HG03175 (cell line): Measurements from ENCODE around the gene ENPP7.

Experiments used
- ATAC-seq: cut with Tn5 transposase; IDR thresholded peaks from one replicate; pipeline ENCODE4 v1.9.1; 2021; ENCODE audit warnings: mild to moderate bottlenecking, moderate library complexity; ENCODE audit not compliant: unreplicated experiment

ENPP7 gene

DNA sequence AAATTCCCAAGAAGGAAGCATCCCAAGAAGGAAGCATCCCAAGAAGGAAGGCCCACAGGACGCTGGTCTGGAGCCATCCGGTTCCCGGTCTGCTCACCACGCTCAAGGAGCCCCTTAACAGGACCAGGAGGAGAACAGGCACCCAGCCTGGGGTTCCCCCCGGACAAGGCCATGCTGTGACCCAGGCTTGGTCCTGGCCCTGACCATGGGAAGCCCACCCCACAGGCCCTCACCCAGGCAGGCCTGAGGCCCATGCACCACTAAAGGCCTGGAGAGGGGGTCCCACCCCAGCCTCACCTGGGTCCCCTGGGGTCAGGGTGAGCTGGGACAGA lies 340 bp upstream of the ENPP7 start:
- no peak for ATAC-seq

DNA sequence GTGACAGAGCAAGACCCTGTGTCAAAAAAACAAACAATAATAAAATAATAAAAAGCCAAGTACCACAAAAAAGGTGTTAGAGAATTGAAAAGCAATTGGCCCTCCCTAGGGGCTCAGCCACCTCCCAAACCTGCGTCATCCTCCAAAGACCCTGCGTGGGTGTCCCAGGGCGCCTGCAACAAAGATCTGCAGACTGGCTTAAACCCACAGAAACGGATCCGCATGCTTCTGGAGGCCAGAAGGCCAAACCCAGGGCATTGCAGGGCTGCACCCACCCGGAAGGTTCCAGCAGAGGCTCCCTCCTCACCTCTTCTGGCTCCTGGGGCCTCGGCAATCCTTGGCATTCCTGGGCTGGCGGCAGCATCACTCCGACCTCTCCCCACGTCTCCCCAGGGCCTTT lies 1.5 kb downstream of the ENPP7 start:
- no peak for ATAC-seq

DNA sequence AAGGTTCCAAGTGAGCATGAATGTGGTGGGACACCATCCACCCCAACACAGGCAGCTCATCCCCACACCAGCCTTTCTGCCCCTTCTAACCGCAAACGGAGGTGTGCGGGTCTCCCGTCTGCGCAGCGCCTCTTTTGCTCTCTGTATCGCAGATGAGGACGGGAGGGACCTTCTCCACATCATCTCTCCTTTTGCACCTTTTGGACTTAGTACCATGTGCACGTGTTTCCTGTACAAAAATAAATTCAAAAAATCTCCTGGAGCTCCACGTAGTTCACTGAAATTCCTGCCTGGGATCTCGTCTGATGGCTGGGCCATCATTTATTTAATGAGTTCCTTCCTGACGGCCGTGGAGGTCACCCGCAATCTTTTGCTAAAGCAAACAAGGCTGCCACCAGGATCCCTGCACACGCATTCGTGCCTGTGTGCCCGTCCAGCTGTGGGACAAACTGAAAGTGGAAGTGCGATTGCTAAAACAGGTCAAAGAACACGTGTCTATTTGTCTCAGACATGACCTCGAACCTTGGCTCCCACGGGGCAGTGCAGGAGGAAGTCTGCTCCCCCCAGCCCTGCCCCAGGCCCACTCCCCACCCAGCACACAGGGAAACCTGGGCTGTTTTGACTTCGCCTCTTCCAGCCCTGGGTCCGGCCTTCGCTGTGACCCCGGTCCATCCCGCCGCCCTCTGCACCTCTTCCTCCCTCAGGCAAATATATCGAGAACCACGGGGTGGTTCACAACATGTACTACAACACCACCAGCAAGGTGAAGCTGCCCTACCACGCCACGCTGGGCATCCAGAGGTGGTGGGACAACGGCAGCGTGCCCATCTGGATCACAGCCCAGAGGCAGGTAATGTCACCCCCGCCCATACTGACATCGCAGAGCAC lies 2.3 kb downstream of the ENPP7 start:
- ATAC-seq = no peak

DNA sequence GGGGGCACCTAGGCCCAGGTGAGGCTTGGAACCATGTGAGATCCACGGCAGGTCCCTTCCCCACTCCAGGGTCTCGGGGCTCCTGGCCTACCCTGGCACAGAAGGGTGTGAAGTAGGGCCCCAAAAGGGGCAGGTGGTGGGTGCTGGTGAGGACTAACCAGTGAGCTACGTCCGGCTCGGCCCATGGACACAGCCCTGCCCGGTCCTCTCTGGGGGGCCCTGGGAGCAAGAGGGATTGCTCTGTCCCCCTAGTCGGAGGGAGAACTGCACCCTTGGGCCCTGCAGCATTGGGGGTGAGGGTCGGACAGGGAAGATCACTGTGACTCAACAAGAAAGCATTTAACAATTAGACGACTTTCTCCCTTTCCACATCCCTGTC lies 2.9 kb downstream of the ENPP7 start:
- no peak for ATAC-seq

DNA sequence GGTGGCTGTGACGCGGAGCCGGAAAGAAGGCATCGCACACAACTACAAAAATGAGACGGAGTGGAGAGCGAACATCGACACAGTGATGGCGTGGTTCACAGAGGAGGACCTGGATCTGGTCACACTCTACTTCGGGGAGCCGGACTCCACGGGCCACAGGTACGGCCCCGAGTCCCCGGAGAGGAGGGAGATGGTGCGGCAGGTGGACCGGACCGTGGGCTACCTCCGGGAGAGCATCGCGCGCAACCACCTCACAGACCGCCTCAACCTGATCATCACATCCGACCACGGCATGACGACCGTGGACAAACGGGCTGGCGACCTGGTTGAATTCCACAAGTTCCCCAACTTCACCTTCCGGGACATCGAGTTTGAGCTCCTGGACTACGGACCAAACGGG lies 4.4 kb downstream of the ENPP7 start:
- ATAC-seq = no peak

DNA sequence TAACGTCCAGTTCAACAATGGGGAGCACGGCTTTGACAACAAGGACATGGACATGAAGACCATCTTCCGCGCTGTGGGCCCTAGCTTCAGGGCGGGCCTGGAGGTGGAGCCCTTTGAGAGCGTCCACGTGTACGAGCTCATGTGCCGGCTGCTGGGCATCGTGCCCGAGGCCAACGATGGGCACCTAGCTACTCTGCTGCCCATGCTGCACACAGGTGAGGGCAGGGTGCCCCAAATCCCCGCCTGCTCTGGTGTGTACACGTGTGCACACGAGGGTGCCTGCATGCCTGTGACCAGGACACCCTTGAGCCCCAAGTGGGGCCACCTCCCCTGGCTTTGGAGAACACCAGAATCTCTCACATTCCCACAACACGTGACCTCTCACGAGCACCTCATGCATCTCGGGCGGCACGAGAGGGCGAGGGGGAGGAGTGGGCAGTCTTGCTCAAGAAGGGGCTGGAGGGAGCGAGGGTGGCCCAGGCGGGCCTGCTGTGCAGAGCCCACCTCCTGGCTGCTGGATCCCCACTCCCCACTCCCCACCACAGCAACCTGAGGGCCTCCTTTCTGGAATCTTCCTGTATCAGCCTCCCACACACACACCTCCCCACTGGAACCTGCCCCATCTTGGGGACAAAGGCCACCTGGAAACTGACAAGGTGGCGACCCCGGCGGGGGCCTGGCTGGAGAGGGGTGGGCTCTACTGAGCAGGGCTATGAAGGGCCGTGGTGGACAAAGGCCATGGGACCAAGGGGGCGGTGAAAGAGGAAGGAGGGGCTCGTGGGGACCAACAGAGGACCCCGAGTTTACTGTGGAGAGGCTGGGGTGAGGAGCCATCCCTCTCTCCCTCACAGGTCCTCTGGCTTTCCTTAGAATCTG lies 6.5 kb downstream of the ENPP7 start:
- no peak for ATAC-seq

DNA sequence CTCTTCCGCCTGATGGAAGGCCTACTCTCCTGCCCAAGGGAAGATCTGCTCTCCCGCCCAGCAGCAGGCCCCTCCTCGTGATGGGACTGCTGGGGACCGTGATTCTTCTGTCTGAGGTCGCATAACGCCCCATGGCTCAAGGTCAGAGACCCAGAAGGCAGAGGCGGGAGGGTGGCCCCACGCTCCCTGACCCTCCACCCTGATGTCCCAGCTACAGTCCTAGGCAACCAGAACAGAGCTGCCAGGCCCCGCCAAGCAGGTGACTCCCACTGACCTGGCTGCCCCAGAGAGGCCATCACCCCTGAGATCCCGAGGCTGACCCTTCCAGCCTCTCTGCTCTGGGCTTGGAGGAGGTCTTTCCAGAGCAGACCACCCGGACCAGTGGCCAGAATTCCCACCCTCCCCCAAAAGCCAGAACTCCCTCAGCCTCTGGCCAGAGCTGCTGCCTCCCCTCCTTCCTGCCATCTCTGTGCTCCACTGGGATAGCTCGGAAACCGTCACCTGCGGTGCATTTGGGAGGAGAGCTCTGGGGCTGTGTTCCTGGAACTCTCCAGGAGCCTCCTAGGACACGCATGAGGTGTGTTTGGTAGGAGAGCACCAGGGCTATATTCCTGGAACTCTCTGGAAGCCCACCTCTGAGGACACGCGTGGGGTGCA lies 7.3 kb downstream of the ENPP7 start:
- no peak for ATAC-seq

DNA sequence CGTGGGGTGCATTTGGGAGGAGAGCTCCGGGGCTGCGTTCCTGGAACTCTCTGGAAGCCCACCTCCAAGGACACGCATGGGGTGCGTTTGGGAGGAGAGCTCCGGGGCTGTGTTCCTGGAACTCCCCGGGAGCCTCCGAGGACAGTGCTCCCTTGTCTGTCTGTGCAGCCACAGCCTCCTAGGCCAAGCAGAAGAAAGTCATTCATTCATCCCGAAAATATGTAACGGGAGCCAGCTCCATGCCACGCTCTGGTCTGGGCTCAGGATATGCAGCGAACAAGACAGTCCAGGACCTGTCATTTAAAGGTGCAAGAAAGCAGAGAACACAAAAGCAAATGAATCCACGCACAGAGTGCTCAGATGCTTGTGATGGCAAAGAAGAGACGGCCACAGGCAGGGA lies 7.9 kb downstream of the ENPP7 start:
- ATAC-seq = no peak

DNA sequence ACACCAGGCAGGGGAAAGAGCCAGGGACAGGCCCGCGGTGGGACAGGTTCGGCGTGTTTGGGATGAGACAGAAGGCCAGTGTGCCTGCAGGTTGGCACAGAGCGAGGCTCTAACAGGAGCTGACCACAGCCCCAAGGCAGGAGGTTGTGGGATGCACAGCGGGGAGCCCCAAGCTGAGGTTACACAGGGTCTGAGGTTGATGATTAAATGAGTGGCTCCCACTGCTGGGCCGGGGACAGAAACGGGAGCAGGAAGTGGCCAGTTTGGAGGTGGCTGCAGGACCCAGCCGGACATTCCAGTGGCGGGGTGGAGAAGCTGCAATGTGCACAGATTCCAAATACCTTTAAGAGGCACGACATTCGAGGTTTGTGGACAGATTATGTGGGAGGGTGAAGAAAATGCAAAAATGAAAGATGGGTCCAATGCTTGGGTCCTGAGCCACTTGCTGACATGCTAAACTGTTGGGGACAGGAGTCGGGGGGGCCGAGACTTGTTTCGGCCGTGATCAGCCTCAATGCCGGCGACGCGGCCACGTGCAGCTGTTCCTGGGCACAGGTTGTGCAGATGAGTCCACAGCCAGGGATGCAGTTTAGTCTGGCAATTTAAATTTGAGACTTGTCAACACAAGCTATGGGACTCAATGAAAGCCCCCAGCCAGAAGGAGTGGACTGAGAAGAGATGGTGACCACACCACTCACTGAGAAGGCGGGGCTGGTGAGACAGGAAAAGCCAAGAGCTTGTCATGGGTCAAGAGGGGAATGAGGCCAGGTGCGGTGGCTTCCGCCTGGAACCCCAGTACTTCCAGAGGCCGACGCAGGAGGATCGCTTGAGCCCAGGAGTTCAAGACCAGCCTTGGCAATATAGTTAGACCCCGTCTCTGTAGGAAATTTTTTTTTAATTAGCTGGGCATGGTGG lies 8.7 kb downstream of the ENPP7 start:
- ATAC-seq = no peak

DNA sequence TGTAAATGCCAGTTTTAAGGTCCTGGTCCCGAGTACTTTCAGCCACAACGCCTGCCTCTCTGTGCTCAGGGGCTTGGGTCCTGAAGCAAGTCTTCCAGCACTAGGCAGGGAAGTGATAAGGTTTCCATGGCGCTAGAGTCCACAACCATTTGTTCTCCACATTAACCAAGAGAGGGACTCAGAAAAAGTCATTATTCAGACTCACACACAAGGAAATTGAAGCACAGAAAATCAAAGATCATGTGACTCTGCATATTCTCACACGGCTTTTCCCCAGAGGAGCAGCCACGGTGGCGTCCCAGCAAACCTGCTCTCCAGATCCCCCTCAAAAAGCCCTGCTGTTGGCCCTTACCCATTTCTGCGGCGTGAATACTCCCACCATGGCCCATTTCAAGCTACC lies 9.7 kb downstream of the ENPP7 start:
- no peak for ATAC-seq

DNA sequence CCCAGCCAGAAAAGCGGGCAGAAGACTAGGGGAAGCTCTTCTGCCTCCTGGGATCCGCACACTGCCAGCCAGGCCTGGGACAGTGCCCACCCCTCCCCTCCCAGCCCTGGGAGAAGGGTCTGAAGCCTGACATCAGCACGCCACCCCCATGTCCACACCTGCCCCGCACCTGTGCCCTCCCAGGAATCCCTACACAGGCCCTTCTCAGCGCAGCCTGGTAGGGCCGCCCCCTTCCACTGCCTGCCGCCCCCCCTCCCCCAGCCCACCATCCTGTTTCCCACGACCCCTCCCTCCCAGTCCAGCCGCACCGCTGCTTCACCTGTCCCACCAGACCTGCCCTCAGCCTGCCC lies 10.6 kb downstream of the ENPP7 start:
- ATAC-seq = no peak

DNA sequence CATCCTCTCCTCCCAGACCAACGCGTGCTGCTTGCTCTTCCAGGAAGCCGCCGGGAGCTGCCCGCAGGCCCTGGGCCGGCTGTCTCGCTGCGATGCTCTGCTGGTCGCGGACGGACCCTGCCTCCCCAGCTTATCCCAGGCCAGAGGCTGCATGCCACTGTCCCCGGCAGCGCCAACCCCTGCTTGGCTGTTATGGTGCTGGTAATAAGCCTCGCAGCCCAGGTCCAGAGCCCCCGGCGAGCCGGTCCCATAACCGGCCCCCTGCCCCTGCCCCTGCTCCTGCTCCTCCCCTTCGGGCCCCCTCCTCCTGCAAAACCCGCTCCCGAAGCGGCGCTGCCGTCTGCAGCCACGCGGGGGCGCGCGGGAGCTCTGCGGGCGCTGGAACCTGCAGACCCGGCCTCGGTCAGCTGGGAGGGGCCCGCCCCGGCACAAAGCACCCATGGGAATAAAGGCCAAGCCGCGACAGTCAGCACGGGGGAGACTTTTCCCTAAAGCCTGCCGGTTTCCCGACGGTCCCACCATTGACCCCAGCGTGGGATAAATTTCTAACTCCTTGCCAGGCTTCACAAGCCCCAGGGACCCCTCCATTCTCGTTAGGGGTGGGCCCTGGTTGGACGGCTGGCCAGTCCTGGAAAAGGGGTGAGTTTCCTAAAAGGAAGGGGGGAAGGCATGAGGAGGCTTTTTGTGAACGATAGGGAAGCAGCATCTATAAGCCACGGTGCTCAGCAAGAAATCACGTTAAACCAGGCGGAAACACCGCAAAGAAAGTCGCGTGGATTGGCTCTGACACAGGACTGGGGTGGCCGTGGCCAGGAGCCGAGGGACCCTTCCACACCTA lies 11.2 kb downstream of the ENPP7 start:
- ATAC-seq = no peak

DNA sequence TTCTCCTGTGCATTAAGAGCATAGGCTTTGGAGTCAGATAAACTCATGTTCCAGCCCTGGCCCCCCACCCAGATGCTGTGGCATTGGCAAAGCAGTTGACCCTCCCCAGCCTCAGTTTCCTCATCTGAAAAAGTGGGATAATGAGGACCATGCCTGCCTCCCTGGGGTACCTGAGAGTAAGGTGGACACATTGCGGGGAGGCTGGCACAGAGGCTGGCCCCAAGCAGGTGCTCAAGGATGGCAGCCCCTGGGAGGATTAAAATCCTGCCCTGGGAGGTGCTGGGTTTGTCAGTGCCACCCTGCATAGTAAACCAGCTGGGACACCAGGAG lies 11.8 kb downstream of the ENPP7 start:
- ATAC-seq = no peak

DNA sequence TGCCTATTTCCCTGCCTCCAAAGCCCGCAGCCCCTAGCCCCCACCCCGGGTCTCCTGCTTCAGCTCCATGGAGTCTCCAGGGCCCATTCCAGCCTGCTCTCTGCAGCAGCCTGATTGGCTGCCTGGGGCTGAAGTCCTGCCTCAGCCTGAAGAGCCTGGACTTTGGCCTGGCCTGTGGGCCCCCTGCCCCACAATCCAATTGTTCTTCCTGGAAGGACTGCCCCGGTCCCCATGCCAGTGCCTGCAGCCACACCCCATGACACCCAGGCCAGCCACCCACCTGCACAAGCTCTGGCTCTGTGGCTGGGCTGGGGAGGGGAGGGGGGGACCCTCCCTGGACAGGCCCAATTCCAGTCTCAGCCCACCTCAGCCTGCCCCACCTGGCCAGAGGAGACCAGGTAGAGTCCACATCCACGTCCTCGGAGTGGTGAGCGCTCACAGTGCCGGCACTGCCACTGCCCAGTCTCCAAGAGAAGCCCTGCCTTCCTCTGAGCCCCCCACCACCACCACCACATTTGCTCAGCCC lies 12.3 kb downstream of the ENPP7 start:
- ATAC-seq = no peak

DNA sequence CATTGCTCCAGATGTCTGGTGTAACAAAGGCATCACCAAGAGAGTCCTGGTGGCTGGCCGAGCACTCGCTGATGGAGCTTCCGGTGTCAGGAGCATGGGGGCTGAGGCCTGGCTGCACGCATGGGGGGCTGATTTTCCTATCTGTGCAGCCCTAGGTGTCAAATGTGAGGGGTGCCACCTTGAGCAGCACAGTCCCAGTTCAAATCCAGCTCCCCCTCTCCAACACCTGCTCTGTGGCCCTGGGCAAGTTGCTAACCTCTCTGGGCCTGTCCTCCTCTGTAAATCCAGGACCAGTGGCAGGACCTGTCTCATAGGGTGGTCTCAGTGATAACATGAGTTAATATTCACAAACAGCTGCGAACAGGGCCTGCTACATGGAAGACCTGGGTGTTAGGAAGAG lies 12.9 kb downstream of the ENPP7 start:
- no peak for ATAC-seq

DNA sequence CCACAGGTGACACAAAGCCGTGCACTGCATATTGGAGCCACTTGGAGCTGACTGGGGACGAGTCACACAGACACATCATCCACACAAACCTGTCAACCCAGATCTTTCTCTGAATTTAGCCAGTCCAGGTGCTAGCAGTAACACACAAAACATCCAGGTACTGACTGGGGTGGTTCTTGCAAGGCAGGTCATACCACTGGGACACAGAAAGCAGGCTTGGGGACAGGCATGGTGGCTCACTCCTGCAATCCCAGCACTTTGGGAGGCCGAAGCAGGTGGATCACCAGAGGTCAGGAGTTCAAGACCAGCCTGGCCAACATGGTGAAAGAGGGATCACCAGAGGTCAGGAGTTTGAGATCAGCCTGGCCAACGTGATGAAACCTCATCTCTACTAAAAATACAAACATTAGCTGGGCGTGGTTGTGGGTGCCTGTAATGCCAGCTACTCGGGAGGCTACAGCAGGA lies 14.9 kb downstream of the ENPP7 start:
- no peak for ATAC-seq

DNA sequence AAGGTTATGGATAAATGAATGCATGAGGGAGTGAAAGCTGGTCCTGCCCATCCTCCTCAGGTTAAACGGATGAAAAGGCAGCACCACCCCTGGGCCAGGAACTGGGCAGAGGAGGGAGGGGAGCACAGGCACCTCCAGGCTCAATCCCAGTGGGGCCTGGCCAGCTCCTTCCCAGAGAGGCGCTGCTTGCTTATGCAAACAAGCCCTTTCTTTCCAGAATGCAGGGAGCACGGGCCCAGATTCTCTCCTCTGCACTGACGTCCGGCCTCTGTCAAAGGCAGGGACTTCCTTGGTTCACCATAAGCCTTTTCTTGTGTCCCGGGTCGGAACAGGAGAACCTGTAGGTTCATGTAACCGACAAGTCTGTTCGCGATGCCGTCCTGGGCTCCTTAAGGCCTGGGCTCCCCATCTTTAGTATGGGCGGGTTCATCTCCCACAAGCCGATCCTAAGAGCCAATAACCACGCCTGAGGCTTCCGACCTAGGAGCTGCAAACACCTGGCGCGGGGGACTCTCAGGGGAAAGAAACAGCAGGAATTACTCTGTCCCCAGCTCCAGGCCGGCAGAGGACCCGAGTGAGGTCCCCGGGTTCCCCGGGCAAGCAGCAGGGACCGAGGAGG lies 16.3 kb downstream of the ENPP7 start:
- no peak for ATAC-seq

DNA sequence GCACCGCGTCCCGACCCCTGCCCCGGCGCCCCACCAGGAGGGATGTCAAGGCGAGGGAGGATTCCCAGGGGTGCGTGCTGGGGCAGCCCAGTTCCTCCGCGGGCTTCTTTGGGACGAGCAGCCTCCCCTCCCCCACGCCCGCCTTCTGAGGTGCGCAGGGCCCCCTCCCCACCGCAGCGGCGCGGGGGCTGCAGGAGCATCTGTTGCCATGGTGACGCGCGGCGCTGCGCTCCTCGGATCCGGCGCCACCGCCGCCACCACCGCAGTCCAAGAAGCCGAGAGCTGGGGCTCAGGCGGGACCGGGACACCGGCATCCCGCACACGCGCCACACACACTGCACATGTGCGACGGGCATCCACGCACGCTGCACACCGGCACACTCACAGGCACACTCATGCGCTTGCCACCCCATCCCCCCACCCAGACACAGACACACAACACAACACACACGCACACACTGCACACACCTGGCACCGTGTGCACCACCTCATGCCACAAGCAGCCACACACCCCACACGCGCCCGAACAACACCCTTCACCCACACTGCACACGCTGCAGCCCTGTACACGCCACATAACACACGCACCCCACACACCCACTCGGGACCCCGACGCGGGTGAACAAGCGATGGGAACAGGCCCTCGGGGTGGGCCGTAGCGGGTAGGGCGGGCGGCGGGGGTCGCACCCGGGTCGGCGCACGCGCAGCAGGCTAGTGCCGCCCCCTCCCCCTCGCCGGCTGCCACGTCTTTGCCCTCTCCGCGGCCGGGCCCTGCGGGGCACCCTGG lies 17.0 kb downstream of the ENPP7 start:
- ATAC-seq = no peak
